ENCODE data around the gene NT5C2.

GRCh38 chr10:103053659-103054581 lies 139.2 kb downstream of the NT5C2 start:
- TF ChIP-seq POLR2AphosphoS5 (IDR thresholded peaks at IDR 0.05; ENCODE audit: borderline replicate concordance, low read depth, low read length) (no peak), EZH2 (IDR thresholded peaks at IDR 0.05) (no peak)

Measured in SK-N-MC (cell line).